ENCODE results near the gene TRIM52. TPM values are rescaled to one million over a fixed set of nuclear protein-coding genes. Genes with fewer than 3 reads are reported as not detected.

Gene TRIM52
- total and polyA plus RNA-seq, 9 of the 15 experiments (the other 6 are each of a cell fraction or from before 2014, with no cell fraction given): 3.3 to 21.9 (median 13.5) TPM

DNA sequence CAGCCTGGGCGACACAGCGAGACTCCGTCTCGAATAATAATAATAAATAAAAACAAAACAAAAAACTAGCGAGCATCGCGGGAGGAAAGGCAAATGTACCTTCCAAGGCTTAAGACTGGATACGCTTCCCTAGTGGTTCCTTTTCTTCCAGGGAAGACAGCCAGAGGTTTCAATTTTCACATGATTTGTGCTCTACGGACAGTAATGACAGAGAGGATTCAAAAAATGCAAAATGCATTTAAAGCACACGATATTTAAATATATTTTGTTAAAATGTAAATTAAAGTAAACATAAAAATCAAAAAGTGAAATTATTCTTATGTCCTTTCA is 42.2 kb downstream of the TRIM52 start (continued):
- TF ChIP-seq TOE1 (IDR thresholded peaks at IDR 0.05; ENCODE audit: borderline replicate concordance): peak; percentile 22; the same call in 1 of the 2 replicates
- TF ChIP-seq TOE1 (CRISPR knock-in tag; IDR thresholded peaks at IDR 0.05; ENCODE audit: borderline replicate concordance, low read depth): no peak
- TF ChIP-seq ZNF77 (CRISPR knock-in tag; IDR thresholded peaks at IDR 0.05): no peak
- TF ChIP-seq, protein P1, sequence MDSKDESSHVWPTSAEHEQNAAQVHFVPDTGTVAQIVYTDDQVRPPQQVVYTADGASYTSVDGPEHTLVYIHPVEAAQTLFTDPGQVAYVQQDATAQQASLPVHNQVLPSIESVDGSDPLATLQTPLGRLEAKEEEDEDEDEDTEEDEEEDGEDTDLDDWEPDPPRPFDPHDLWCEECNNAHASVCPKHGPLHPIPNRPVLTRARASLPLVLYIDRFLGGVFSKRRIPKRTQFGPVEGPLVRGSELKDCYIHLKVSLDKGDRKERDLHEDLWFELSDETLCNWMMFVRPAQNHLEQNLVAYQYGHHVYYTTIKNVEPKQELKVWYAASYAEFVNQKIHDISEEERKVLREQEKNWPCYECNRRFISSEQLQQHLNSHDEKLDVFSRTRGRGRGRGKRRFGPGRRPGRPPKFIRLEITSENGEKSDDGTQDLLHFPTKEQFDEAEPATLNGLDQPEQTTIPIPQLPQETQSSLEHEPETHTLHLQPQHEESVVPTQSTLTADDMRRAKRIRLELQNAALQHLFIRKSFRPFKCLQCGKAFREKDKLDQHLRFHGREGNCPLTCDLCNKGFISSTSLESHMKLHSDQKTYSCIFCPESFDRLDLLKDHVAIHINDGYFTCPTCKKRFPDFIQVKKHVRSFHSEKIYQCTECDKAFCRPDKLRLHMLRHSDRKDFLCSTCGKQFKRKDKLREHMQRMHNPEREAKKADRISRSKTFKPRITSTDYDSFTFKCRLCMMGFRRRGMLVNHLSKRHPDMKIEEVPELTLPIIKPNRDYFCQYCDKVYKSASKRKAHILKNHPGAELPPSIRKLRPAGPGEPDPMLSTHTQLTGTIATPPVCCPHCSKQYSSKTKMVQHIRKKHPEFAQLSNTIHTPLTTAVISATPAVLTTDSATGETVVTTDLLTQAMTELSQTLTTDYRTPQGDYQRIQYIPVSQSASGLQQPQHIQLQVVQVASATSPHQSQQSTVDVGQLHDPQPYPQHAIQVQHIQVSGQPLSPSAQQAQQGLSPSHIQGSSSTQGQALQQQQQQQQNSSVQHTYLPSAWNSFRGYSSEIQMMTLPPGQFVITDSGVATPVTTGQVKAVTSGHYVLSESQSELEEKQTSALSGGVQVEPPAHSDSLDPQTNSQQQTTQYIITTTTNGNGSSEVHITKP (IDR thresholded peaks at IDR 0.05; ENCODE audit: partially characterized antibody): no peak
- no peak for TF ChIP-seq PTRF (tag; IDR thresholded peaks at IDR 0.05)
- TF ChIP-seq, protein P2, sequence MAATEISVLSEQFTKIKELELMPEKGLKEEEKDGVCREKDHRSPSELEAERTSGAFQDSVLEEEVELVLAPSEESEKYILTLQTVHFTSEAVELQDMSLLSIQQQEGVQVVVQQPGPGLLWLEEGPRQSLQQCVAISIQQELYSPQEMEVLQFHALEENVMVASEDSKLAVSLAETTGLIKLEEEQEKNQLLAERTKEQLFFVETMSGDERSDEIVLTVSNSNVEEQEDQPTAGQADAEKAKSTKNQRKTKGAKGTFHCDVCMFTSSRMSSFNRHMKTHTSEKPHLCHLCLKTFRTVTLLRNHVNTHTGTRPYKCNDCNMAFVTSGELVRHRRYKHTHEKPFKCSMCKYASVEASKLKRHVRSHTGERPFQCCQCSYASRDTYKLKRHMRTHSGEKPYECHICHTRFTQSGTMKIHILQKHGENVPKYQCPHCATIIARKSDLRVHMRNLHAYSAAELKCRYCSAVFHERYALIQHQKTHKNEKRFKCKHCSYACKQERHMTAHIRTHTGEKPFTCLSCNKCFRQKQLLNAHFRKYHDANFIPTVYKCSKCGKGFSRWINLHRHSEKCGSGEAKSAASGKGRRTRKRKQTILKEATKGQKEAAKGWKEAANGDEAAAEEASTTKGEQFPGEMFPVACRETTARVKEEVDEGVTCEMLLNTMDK (IDR thresholded peaks at IDR 0.05; ENCODE audit: borderline replicate concordance, insufficient read depth, low read depth, low read length, poor library complexity, severe bottlenecking): no peak
- no peak for TF ChIP-seq ETV5 (CRISPR knock-in tag; IDR thresholded peaks at IDR 0.05; ENCODE audit: low read depth)
- TF ChIP-seq, protein P3, sequence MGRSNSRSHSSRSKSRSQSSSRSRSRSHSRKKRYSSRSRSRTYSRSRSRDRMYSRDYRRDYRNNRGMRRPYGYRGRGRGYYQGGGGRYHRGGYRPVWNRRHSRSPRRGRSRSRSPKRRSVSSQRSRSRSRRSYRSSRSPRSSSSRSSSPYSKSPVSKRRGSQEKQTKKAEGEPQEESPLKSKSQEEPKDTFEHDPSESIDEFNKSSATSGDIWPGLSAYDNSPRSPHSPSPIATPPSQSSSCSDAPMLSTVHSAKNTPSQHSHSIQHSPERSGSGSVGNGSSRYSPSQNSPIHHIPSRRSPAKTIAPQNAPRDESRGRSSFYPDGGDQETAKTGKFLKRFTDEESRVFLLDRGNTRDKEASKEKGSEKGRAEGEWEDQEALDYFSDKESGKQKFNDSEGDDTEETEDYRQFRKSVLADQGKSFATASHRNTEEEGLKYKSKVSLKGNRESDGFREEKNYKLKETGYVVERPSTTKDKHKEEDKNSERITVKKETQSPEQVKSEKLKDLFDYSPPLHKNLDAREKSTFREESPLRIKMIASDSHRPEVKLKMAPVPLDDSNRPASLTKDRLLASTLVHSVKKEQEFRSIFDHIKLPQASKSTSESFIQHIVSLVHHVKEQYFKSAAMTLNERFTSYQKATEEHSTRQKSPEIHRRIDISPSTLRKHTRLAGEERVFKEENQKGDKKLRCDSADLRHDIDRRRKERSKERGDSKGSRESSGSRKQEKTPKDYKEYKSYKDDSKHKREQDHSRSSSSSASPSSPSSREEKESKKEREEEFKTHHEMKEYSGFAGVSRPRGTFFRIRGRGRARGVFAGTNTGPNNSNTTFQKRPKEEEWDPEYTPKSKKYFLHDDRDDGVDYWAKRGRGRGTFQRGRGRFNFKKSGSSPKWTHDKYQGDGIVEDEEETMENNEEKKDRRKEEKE (IDR thresholded peaks at IDR 0.05; ENCODE audit: borderline replicate concordance in 1 of 2, control insufficient read depth in 1 of 2, low read depth in 2 of 2, low read length in 1 of 2): no peak
- TF ChIP-seq, protein P4, sequence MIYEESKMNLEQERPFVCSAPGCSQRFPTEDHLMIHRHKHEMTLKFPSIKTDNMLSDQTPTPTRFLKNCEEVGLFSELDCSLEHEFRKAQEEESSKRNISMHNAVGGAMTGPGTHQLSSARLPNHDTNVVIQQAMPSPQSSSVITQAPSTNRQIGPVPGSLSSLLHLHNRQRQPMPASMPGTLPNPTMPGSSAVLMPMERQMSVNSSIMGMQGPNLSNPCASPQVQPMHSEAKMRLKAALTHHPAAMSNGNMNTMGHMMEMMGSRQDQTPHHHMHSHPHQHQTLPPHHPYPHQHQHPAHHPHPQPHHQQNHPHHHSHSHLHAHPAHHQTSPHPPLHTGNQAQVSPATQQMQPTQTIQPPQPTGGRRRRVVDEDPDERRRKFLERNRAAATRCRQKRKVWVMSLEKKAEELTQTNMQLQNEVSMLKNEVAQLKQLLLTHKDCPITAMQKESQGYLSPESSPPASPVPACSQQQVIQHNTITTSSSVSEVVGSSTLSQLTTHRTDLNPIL (CRISPR knock-in tag; IDR thresholded peaks at IDR 0.05): no peak
- TF ChIP-seq HSF4 (CRISPR knock-in tag; IDR thresholded peaks at IDR 0.05; ENCODE audit: borderline replicate concordance): no peak
- TF ChIP-seq, protein P5, sequence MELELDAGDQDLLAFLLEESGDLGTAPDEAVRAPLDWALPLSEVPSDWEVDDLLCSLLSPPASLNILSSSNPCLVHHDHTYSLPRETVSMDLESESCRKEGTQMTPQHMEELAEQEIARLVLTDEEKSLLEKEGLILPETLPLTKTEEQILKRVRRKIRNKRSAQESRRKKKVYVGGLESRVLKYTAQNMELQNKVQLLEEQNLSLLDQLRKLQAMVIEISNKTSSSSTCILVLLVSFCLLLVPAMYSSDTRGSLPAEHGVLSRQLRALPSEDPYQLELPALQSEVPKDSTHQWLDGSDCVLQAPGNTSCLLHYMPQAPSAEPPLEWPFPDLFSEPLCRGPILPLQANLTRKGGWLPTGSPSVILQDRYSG (tag; conservative IDR thresholded peaks at IDR 0.05; ENCODE audit: low read depth): no peak
- TF ChIP-seq, protein P6, sequence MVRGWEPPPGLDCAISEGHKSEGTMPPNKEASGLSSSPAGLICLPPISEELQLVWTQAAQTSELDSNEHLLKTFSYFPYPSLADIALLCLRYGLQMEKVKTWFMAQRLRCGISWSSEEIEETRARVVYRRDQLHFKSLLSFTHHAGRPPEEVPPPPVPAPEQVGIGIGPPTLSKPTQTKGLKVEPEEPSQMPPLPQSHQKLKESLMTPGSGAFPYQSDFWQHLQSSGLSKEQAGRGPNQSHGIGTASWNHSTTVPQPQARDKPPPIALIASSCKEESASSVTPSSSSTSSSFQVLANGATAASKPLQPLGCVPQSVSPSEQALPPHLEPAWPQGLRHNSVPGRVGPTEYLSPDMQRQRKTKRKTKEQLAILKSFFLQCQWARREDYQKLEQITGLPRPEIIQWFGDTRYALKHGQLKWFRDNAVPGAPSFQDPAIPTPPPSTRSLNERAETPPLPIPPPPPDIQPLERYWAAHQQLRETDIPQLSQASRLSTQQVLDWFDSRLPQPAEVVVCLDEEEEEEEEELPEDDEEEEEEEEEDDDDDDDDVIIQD (CRISPR knock-in tag; IDR thresholded peaks at IDR 0.05): no peak
- no peak for TF ChIP-seq ZNF140 (CRISPR knock-in tag; IDR thresholded peaks at IDR 0.05)
- TF ChIP-seq ZNF217 (CRISPR knock-in tag; IDR thresholded peaks at IDR 0.05): no peak
